Measurements from ENCODE around the gene DGKH.

The DGKH gene

DNA sequence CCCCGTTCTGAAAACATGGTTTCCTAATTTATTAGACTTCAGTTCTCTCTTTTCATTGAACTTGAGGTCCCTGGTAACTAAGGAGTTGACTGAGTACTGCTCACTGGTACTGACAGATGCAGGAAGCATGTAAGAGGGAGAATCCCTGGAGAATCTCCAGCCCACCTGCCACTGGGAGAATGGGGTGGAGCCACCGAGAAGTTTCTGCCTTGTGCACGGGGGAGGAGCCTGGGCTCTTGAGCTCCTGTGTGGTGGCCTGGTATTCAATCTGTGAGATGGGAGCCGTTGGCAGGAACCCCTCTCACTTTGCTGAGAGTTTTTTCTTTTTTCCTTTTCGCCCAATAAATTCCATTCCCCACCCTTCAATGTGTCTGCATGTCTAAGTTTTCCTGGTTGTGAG is 210.3 kb downstream of the DGKH start:
- TF ChIP-seq ZFX (IDR thresholded peaks at IDR 0.05; ENCODE audit: borderline replicate concordance), result no peak
- TF ChIP-seq, protein P1, sequence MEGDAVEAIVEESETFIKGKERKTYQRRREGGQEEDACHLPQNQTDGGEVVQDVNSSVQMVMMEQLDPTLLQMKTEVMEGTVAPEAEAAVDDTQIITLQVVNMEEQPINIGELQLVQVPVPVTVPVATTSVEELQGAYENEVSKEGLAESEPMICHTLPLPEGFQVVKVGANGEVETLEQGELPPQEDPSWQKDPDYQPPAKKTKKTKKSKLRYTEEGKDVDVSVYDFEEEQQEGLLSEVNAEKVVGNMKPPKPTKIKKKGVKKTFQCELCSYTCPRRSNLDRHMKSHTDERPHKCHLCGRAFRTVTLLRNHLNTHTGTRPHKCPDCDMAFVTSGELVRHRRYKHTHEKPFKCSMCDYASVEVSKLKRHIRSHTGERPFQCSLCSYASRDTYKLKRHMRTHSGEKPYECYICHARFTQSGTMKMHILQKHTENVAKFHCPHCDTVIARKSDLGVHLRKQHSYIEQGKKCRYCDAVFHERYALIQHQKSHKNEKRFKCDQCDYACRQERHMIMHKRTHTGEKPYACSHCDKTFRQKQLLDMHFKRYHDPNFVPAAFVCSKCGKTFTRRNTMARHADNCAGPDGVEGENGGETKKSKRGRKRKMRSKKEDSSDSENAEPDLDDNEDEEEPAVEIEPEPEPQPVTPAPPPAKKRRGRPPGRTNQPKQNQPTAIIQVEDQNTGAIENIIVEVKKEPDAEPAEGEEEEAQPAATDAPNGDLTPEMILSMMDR (IDR thresholded peaks at IDR 0.05), result no peak
- no peak overlapping the region for H3K27ac ChIP-seq

DNA sequence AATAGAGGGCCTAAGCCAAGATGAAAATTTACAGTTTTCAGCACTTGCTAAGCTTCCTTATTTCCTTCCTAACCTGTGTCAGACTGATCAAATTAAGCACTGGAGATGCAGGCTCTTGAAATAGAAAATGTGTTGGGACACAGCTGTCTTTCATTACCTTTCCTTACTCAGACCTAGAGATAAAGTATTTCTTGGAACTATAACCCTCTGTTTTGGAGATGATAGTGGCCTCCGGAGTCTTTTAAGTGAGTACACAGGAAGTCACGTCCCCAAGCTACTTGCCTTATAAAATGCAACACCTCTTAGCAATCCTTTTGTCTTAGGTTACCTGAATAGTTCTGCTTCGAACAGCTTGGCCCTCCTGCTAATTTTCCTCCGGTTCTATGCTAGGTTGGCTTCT is 211.1 kb downstream of the DGKH start:
- H3K27ac ChIP-seq, result no peak overlapping the region
- TF ChIP-seq, protein P1 (IDR thresholded peaks at IDR 0.05), result no peak
- no peak for TF ChIP-seq ZFX (IDR thresholded peaks at IDR 0.05; ENCODE audit: borderline replicate concordance)

DNA sequence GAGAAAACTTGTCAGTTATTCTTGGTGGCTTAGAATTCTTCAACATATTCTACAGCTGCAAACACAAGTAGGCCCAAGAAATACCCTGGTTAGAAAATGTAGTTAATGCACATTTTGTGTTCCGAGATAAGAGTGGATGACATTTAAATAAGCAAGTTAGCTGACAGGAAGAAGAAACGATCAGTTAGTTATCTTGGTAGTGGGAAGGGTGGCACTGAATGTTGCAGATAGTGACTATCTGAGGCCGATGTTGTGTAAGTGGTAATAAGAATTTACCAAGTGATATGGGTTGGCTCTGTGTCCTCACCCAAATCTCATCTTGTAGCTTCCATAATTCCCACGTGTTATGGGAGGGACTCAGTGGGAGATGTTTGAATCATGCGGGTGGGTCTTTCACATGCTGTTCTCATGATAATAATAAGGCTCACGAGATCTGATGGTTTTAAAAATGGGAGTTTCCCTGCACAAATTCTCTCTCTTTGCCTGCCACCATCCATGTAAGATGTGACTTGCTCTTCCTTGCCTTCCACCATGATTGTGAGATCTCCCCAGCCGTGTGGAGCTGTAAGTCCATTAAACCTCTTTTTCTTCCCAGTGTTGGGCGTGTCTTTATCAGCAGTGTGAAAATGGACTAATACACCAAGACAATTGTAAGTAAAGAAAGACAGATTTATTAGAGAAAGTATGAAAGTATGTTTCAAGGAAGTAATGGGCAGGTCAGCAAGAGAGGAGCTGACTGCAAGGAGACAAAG is 212.6 kb downstream of the DGKH start:
- H3K27ac ChIP-seq, result no peak overlapping the region
- no peak for TF ChIP-seq ZFX (IDR thresholded peaks at IDR 0.05; ENCODE audit: borderline replicate concordance)
- TF ChIP-seq, protein P1 (IDR thresholded peaks at IDR 0.05), result no peak

DNA sequence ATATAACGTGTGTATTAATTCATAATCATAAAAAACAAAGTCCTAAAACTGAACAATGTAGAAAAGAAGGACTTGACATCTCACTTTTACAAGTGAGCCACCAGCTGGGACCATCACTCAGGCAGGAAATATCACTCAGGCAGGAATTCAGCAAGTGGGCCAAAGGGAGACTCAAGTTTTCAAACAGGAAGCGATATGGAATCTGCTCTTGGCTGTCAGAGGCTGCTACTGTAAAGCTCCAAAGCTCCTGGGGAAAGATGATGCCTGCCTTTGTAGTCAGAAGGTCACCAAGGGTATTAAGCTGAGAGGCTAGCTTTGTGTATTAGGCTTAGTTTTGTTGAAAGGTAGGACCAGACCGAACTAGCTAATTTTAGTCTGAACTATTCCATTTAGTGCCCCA is 218.0 kb downstream of the DGKH start:
- no peak overlapping the region for H3K27ac ChIP-seq
- no peak for TF ChIP-seq ZFX (IDR thresholded peaks at IDR 0.05; ENCODE audit: borderline replicate concordance)
- TF ChIP-seq, protein P1 (IDR thresholded peaks at IDR 0.05), result no peak

DNA sequence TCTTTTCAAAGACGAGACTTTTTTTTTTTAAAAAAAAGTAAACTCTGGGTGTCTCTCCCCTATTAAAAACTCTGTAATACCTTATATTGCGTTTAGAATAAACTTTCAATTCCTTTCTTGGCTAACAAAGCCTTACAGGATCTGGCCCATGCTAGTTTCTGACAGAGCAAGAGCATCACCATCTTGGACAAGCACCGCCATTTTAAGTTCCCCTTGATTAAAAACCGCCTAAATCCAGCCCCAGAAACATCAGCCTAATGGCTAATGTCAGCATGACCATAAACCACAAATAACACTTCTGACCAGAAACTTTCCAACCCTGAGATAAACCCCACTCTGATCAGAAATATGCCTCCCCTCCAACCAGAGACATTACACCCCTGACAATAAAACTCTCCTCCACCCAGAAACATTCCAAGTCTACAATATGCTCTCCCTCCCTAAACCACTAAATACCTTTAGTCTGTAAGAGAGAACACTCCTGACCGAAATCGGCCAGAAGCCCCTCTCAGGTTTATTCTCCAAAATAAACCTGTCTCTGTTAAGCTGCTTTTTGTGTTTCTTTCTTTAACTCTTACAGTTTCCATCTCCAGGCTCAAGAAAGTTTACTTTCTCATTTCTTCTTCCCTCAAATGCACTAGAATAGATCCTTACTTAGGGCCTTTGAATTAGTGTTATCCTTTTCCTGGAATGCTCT is 221.9 kb downstream of the DGKH start:
- no peak overlapping the region for H3K27ac ChIP-seq
- TF ChIP-seq, protein P1 (IDR thresholded peaks at IDR 0.05), result no peak
- no peak for TF ChIP-seq ZFX (IDR thresholded peaks at IDR 0.05; ENCODE audit: borderline replicate concordance)

DNA sequence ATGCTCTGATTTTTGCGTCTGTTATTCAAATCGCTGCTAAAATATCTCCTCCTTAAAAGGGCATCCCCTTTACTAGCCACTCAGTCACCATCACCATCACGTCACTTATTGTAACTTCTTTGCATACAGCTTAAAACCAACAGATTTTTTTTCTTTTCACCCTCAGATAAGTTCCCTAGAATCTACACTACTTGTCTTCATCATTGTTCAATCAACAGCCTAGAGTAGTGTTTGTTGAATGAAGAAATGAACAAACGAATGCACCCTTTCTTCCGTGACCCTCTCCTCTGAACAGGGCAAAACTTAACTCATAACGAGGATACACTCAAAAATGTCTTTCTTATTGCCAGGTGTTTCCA is 222.4 kb downstream of the DGKH start:
- H3K27ac ChIP-seq, result peak overlapping the region; percentile 78
- TF ChIP-seq, protein P1 (IDR thresholded peaks at IDR 0.05), result no peak
- no peak for TF ChIP-seq ZFX (IDR thresholded peaks at IDR 0.05; ENCODE audit: borderline replicate concordance)
